ENCODE measurements around the gene PCA3.
"Not testable (repeated sequence)": the region's sequence is repeated elsewhere in the genome, so short reads cannot be mapped to it uniquely, and the experiment has no call there.

PCA3 gene

DNA sequence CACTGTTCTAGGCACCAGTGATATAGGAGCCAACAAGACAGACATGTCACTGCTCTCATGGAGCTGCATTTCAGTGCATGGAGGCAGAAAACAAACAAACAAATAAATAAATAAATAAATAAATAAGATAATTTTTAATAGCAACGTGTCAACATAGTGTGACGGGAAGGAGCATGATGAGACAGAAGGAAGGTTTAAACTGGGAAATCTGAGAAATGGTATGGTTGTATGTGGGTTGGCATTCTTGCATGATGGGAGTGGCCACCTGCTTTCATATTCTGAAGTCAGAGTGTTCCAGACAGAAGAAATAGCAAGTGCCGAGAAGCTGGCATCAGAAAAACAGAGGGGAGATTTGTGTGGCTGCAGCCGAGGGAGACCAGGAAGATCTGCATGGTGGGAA is at the start of gene PCA3:
TSS of gene PCA3 (plus strand) at position 301 of the 400 bp plus-strand sequence.
- no peak for DNase-seq (ENCODE audit: low read depth in 2 of 2)

DNA sequence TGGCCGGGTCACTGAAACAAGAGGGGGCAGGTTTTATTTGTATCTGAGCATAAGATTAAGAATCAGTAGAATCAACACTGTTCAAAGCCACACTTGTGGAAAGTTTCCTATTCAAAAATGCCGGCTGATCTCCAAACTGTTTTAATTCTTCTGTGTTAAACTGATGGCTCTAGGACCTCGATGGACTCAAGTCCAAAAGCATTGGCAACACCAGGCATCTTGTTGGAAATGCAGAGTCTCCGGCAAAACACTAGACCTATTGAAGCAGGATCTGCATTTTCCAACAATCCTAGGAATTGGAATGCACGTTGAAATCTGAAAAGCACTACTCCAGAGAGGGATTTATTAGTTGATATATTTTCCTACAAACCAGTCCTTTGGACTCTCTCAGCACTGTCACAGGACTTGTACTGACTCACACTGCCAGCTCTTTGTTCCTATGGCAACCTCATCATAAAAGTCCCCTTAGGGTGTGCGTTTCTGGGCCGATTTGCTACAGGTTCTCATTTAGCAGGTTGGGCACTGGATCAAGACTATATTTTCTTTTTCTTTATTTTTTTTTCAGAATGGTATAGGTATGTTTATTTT is 48.1 kb upstream of the PCA3 start:
- no peak for DNase-seq (ENCODE audit: low read depth in 2 of 2)

DNA sequence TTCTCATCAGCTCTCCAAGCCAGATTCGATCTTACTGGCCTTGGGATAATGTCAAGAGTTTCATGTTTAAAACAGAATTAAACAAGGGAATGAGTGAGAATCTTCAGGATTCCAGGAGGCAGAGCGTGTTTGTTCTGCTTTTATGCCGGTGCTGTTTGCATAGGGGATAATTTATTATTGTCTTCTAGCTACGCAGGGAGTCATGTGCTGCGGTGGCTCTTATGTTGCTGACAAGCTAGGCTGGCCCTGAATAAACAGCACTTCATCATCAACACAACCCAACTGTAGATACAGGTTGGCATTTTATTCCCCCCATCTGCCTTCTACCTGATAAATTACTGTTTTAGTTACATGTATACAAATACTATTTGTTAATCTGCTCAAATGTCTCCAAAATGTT is 47.1 kb upstream of the PCA3 start:
- no peak for DNase-seq (ENCODE audit: low read depth in 2 of 2)

DNA sequence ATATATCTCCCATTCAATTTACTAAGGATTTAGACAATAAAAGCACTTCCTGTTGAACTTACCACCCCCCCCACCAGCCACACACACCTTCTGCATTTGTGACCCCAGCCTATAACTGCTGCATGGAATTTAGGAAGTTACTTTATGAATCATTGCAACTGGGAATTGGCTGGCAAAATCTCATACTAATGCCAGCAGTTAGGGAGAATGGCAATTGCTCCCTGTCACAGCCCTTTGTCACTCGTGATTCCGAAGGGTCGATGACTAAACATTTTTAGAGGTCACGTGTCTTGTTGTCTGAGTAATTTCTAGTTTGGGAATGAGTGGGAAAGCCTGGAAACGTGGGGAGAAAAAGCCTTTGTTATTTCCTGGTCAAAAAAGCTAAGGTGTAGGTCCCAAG is 46.6 kb upstream of the PCA3 start:
- DNase-seq (ENCODE audit: low read depth in 2 of 2), result no peak

DNA sequence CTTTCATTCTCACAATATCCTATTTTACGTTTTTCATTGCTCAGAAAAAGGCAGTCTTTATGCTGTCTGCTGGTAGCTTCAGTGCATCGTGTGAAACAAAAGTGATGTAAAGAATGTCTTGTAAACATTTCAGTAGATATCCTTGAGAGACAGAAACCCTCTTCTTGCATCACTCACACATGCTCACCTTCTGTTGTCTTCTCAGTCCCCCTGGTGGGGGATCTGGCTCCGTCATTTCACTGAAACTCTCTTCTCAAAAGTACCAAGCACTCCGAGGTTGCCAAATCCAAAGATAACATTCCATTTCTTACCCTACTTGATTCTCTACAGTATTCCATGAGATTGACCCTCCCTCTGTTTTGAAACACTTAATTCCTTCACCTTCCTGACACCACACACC is 46.1 kb upstream of the PCA3 start:
- DNase-seq (ENCODE audit: low read depth in 2 of 2), result no peak

DNA sequence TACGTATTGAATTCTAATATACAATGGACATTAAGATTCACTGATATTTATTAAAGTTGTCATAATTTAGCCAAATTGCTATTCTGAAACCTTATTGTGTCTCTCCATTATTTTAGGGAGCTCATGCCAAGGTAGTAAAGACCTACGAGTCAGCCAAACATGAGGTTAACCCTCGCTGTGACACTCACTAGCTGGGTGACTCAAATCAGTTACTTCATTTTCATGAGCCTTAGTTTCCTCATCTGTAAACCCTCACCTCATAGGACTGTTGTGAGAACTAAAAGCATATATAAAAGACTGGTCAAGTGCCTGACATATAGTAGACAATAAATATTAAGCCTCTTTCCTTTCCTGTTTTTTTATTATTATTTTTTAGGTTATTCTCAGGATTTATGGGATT is 44.0 kb upstream of the PCA3 start:
- DNase-seq (ENCODE audit: low read depth in 2 of 2), result no peak

DNA sequence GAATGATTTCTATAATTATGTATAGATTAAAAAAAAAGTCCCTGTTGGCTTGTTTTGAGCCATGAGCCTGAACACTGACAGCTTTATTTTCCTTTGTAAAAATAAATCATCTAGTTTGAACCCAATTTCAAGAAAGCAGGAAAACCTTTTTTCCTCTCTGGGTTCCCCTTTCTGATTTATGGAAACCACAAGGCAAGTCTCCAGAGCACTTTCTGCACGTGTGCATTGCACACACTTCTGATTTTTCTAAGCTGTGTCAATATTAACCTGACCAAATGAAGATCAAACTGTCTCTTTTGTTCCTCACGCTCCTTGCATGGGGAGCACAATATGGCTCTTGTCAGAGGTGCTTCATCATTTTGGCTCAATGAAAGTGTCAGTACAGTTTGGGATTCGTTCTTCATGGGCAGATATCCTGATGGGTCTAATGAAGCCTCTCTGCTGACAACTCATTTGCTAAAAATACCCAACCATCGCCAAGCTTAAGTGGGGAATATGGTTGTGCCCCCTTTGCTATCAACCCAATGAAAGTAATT is 39.2 kb upstream of the PCA3 start:
- no peak for DNase-seq (ENCODE audit: low read depth in 2 of 2)

DNA sequence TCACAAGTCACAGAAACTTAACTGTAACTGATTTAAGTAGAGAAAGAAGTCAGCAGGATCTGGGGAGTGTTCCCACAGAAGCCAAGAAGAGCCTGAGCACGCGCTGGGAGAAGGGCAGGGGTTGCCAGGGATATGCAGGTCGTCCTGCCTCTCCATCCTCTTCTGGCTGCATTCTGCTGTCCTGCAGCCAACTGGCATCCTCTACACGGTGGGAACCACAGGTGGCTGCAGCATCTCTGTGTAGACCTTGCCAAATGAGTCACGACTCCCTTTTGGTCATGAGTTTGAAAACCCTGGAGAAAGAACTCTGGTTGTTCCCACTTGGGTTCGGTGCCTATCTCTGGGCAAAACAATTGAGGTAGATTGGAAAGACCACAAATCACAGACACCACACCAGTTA is 38.4 kb upstream of the PCA3 start:
- DNase-seq (ENCODE audit: low read depth in 2 of 2), result no peak

DNA sequence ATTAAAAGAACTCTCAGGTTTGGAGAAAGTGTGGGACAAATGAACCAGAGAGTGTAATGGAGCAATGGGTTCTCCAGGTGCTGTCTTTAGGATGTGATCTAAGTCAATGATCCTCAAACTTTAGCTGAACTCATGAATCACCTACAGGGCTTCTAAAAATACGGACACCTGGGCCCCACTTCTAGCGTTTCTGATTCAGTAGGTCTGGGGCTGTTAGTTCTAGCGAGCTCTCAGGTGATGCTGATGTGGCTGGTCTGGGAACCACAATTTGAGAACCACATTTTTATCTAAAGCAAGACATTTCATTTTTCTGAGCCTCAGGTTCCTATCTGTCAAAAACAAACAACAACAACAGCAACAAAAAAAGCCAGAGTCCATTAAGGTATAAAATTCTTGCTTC is 35.1 kb upstream of the PCA3 start:
- no peak for DNase-seq (ENCODE audit: low read depth in 2 of 2)

DNA sequence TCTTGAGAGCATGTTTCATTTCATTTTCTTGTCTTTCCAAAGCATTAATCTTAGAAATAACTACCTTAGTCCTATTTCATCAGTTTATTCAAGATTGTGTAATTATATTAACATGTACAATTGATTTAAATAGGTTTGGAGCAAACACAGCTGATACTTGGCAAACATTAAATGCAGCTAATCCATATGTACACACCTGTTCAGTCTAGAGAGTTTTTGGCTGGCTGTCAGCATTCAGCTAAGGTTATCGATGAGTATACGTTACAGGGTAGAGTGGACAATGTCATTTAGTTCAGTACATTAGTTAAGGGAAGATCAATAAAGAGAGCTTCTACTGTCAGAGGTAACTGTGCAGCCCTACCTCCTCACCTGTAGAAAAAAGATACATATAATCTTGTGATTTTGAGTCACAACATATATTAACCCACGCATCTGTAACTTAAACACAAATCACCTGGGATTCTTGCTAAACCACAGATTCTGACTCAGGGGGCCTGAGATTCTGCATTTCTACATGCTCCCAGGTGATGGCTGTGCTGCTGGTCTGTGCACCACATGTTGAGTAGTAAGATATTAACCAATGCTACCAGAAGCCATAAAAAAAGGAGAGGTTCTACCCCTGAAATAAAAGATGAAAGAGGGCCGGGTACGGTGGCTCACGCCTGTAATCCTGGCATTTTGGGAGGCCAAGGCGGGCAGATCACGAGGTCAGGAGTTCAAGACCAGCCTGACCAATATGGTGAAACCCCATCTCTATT is 34.1 kb upstream of the PCA3 start:
- DNase-seq (ENCODE audit: low read depth in 2 of 2), result no peak

DNA sequence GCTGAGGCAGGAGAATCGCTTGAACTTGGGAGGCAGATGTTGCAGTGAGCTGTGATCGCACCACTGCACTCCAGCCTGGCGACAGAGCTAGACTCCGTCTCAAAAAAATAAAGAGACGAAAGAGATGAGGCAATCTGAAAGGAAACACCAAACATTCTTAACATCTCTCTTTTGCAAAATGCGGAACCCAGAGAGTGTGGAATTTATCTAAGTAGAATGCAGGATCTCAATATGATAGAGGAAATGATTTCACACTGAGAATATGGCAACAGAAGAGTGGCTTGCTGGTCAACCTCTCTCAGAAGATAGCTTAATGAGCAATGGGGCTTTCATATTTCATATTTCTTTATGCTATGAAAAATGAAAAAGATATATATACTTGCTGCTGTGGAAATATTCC is 33.4 kb upstream of the PCA3 start:
- DNase-seq (ENCODE audit: low read depth in 2 of 2), result no peak

DNA sequence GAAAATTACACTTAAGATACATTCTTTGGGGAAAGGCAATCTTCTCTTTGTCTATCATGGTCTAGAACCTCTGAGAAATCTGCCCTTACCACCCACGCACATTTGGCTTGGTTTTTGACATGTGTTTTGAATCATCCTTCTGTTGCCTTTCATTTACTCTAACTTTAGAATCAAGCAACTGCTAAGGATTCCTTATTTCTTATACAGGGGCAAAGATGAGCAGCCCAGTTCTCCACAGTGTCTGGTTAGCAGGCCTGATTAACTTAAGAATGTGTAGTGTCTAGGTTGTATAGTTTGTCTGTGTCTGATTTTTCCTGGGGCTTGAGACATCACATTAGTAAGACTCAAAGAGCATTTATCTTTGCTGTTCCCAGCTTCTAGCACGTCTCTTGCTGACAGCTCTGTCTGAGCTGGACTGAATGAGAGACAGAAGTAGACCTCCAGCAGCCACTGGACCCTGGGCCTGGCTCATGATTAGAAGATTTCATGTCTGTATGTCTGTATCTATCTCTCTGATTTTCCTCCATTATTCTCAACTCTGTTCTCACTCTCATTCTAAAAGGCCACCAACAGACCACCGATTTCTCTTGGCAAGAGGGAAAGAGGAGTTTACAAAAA is 31.8 kb upstream of the PCA3 start:
- no peak for DNase-seq (ENCODE audit: low read depth in 2 of 2)

DNA sequence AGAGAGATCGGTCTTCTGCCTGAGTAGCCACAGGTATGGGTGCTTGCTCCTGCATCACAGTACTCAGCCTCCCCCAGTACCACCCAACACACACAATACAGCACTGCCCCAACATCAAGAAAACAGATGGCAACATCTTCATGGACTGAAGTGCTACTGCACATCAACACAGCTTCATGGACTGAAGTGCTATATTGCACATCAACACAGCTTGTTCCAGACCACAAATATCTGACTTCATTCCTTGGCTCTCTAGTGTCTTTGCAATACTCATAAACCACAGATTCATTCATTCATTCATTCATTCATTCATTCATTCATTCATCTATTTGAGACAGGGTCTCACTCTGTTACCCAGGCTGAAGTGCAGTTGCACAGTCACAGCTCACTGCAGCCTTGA is 31.1 kb upstream of the PCA3 start:
- no peak for DNase-seq (ENCODE audit: low read depth in 2 of 2)

DNA sequence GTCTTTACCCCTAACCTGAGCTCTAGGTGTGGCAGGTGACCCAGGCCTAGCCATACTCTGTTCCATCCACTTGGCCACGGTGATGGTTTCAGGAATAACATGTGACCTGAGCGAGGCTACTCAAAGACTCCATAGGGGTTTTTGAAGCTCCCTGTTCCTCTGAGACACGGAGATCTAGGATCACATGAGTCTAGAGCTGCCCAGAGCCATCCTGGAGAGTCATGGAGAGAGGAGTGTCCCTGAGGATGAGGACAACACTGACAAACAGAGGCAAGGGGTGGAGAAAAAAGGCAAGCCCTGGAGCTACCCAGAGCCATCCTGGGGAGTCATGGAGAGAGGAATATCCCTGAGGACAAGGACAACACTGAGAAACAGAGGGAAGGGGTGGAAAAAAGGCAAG is 29.5 kb upstream of the PCA3 start:
- no peak for DNase-seq (ENCODE audit: low read depth in 2 of 2)

DNA sequence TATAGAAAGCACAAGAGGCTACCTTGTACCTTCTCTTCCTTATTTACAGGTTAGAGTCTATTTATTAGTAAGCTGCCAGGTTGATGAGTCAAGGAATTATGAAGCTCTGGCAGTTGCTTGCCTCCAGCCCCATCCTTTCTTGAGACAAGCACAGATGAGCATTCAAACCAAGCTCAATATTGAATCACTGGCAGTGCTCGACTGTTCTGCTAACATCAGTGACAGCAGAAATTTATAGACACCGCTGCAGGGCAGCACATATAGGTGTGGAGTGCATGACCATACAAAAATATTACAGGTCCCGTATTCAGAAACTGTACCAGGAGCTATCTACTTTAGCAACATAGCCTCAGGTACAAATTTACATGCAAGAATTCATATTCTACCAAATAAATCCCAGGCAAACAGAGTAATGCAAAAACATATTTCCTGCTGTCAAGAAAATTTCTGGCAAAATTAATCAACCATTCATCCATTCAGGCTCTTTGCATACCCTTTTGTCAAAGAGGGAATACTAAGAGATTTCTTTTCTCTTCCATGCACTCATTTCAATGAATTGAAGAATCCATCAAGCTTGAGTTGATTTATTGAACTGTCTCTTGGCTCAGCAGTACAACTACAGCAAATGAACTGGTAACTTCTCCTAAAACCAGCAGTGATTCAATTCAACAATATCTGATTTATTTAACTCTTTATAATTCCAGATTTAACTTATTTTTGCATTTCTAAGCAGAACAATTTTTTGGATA is 26.9 kb upstream of the PCA3 start:
- DNase-seq (ENCODE audit: low read depth in 2 of 2), result no peak

DNA sequence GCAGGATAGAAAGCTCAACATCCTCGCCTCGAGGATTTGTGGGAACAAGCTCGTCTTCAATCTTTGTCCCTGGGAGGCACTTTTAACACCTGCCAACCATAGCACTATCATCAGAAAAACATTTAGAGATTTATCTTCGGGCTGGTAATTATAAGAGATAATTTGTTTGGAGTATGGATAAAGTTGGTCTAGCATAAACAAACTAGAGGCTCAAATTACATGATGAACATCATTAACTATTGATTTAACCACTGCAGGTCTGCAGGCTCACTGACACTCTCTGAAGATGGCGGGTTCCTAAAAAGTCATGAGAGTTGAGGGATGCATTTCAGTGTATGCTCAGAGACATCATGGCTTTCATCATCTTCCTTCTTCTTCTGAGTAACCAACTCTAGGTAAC is 25.8 kb upstream of the PCA3 start:
- DNase-seq (ENCODE audit: low read depth in 2 of 2), result no peak

DNA sequence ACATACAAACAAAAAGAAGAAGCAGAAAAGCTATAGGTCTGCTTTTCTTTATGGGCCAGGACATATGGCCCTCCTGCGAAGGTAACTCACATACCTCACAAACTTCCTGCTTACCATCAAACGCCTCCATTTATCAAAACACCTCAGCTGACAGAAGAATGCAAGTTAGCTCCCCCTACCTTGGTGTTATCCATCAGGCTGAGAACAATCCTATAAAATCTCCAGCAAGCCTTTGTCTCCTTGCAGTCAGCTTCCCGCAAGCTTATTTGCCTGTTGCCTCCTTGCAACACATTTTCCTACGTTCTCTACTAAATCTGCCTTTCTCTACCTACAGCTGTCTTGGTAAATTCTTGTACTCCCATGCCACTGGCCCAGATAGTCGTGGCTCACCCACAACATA is 22.7 kb upstream of the PCA3 start:
- DNase-seq (ENCODE audit: low read depth in 2 of 2), result no peak

DNA sequence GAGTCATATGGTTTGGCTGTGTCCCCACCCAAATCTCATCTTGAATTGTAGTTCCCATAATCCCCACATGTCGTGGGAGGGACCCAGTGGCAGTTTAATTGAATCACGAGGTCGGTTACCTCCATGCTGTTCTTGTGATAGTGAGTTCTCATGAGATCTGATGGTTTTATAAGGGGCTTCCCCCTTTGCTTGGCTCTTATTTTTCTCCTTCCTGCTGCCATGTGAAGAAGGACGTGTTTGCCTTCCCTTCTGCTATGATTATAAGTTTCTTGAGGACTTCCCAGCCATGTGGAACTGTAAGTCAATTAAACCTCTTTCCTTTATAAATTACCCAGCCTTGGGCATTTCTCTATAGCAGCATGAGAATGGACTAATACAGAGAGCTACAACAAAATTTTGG is 21.3 kb upstream of the PCA3 start:
- DNase-seq (ENCODE audit: low read depth in 2 of 2), result not testable (repeated sequence)

DNA sequence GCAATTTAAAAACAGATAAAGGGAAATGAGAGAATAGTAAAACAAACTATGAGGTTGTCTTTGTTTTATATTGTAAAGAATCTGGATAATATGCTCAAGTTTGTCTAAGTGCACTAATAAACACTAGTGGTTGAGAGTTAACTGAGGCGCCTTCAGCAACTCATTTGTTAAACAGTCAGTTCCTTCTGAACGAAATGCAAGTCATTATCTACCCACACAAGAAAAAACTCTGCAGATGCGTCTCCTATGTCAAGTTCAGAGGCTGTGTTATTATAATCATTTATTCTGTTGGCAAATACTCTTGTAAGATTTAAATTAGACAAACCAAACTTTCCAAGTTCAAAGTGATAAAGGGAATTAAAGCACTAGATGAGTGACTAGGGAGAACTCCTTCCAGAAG is 20.3 kb upstream of the PCA3 start:
- DNase-seq (ENCODE audit: low read depth in 2 of 2), result no peak

DNA sequence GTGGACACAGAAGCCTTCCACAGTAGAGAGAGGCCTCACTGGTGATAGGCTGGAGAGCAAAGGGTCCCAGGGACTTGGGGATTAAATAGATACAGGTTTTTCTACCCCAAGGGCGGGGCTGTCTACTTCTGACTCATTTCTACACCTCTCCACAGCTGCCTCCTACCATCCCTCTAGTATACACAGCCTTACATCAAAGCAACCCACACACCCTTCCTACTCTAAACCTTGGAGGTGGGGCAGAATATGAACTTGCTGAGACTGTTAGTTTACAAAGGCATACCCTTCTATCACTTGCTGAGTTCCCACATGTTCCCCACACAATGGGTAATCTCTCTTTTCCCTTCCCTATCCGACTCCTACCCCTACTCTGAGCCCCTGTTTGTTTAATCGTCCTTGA is 19.9 kb upstream of the PCA3 start:
- DNase-seq (ENCODE audit: low read depth in 2 of 2), result no peak

DNA sequence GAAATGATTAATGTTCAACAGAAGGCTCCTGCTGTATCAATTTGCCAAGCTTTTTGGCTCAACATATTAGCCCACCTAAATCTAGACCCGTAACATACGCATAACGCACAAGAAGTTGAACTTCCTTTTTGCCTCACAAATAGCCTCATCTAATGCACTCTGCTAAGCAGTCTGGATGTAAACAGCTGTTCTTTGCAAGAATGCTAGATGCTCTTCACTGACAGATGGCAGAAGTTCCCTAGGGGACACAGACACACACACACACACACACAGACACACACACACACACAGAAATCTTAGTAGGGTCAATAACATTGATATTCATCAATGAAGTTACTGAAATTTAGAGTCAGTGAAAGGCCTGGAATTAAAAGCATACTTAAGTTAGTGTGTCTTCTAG is 13.2 kb upstream of the PCA3 start:
- no peak for DNase-seq (ENCODE audit: low read depth in 2 of 2)

DNA sequence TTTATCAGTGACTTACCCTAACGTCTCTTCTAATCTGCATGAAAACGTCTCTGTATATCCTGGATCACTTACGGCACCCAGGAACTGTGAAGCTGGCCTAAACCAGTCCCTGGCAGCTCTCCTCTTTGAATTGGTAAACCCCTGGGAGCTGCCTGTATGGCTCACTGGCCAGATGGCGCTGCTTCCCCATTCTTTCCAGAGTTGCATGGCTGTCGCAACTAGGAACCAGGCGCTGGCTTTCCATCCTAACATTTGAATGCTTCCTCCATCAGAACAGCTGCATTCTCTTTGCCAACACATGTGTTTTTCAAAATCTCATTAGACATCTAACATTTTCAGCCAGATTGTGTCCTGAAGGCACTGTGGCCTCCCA is 8.0 kb upstream of the PCA3 start:
- no peak for DNase-seq (ENCODE audit: low read depth in 2 of 2)

All from stimulated activated CD8-positive, alpha-beta memory T cell treated with anti-CD3 and anti-CD28 coated beads, Interleukin-7, amount 100 ng/mL, for 4 hours (primary cell).